HG03159 (cell line): Measurements from ENCODE around the gene GAL.

Experiments
- ATAC-seq: cut with Tn5 transposase; IDR thresholded peaks from one replicate; pipeline ENCODE4 v1.9.1; 2021; ENCODE audit warnings: mild to moderate bottlenecking, moderate library complexity; ENCODE audit not compliant: unreplicated experiment

The GAL gene

GRCh38 chr11:68707527-68707926, 23.2 kb downstream of the GAL start:
- no peak for ATAC-seq

DNA sequence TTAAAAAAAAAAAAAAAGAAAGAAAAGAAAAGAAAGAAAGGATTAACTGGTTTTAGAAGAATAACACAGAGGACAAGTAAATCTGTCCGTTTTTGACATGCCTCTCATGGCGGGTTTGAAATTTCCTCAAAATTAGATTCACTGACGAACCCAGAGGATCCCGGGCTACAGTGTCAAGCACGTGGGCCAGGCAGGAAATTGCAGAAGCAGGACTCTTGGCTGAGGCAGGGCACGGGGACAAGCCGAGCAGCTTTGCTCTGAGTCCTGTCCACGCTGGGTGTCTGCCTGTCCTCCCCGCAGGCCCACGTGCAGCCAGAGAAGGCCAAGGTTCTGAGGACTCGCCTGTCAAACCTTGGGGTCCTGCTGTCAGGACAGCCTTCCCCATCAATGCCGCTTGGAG, 24.7 kb downstream of the GAL start:
- no peak for ATAC-seq

GRCh38 chr11:68710409-68710808, 26.1 kb downstream of the GAL start:
- no peak for ATAC-seq

DNA sequence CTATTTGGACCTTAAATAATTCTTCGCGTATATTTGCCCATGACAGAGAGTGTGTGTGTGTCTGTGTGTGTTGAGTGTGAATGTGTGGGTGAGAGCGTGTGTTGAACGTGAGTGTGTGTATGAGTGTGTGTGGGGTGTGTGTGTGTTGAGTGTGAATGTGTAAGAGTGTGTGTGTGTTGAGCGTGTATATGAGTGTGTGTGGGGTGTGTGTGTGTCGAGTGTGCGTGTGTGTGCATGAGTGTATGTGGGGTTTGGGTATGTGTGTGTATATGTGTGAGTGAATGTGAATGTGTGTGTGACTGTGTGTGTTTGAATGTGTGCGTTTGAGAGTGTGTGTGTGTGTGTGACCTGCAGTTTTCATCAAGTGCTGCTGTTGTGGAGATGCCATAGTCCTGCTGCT, 26.8 kb downstream of the GAL start:
- ATAC-seq = no peak

- ATAC-seq = no peak
Observed at GRCh38 chr11:68714060-68714856, 29.9 kb downstream of the GAL start.

DNA sequence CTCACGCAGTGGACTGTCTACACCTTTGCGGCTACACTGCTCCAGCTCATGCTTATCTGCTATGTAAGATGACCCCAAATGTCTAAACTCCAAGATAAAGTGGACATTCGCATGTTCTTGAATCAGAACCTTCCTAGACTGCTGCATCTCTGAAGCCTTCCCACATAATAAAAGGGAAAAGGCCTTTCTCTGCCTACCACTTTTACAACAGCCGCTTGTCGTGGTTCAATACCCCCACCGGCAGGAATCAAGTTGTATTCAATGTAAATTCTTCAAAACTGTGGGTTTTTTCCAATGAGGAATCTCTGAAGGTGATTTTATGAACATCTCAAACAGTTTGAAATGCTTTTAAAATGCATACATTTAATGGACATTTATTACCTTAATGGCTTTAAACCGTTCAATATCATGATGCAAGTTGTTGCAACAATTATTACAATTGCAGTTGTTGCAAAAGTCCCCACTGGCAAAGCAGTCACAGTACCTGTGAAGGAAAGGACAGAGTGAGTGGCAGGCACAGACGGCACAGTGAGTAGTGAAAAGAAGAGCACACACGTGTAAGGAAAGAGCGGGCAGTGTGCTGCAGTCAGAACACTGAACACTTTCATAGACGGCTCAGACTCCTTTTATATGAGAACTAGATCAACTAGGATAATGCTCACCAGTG, 31.2 kb downstream of the GAL start:
- no peak for ATAC-seq

GRCh38 chr11:68721075-68721474, 36.7 kb downstream of the GAL start:
- no peak for ATAC-seq

GRCh38 chr11:68722143-68722542, 37.8 kb downstream of the GAL start:
- ATAC-seq = no peak

DNA sequence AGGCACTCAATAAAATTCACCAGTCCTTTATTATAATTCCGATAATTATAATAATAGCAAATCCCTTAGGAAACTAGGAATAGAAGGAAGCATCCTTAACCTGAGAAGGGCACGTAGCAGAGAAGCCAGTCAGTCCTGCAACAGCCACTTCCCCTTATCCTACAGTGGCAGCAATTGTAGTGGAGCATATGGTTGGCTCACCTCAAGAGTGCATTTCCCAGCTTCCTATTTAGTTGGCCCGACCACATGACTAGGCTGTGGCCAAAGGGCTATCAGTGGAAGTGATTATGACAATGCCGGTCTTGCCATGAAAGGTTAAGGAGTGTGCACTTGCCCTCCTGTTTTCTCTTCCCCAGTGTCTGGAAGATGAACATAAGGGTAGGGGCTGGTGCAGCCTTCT, 39.9 kb downstream of the GAL start:
- ATAC-seq = no peak

- ATAC-seq = no peak
Observed at GRCh38 chr11:68727783-68728182, 43.4 kb downstream of the GAL start.

- ATAC-seq = no peak
Observed at GRCh38 chr11:68734111-68734510, 49.8 kb downstream of the GAL start.

- no peak for ATAC-seq
Observed at GRCh38 chr11:68735125-68735524, 50.8 kb downstream of the GAL start.

DNA sequence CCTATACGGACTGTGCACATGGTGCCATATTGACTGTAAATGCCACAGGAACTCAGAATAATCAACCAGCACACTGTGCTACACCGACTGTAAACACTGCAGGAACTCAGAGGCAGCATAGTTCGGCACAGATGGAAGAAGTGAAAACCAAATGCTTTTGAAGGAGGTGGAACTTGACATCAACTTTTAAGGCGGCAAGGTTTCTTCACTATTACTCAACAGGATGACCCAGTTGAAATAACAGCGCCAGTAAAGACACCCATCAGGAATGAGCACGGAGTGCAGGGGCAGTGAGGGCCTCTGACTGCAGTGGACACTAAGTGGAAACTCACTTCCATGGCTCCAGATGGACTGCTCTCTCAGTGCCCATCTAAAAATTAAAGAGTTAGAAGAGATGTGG, 51.3 kb downstream of the GAL start:
- ATAC-seq = no peak
